Retinal pigment epithelial cell (primary cell): ENCODE results near the gene ZNF638.

Source experiments
- DNase-seq: peaks from one replicate; pipeline ENCODE4 v3.0.0-alpha.2; 2010; ENCODE audit warnings: low read depth
- H3K4me3 ChIP-seq: 2 replicates; pipeline ENCODE4 v1.5.1; 2011; ENCODE audit warnings: mild to moderate bottlenecking, low read length, control low read depth, moderate library complexity
- TF ChIP-seq, protein P1 (sequence below): conservative IDR thresholded peaks from 2 replicates; pipeline ENCODE4 v1.5.1; 2011; ENCODE audit warnings: low read depth, low read length, control low read depth, inconsistent platforms

The ZNF638 gene

DNA sequence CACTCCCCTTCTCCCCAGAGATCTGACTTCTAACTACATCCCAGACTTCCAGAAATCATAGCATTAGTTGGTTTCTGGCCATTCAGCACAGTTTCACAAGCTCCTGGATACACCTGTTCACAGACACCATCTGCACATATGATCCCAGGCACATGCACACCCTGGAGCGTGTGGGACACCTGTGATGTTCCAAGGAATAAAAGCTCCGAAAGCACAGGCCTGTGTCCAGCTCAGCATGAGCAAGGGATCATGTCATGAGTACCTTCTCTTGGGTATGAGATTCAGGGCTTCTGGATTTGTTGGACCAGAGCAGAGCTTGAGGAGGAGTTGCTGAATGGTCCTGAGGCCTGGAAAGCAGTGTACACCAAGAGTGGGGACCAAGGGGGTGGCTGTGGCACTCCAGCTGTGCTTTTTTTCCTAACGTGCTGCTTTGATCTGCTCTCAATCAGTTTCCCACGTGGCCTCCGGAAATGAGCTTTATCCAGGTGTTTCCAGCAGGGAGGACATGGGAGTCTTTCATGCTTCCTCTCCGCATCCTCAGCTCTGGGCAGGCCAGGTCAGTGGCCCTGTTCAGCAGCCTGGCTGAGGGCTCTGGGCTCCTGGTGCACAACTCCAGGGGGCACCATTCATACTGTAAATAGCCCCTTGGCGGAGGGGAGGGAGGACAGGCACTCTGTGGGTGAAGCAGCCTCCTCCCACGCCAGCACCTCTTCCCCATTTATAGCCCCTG is 123.6 kb downstream of the ZNF638 start:
- TF ChIP-seq, protein P1, sequence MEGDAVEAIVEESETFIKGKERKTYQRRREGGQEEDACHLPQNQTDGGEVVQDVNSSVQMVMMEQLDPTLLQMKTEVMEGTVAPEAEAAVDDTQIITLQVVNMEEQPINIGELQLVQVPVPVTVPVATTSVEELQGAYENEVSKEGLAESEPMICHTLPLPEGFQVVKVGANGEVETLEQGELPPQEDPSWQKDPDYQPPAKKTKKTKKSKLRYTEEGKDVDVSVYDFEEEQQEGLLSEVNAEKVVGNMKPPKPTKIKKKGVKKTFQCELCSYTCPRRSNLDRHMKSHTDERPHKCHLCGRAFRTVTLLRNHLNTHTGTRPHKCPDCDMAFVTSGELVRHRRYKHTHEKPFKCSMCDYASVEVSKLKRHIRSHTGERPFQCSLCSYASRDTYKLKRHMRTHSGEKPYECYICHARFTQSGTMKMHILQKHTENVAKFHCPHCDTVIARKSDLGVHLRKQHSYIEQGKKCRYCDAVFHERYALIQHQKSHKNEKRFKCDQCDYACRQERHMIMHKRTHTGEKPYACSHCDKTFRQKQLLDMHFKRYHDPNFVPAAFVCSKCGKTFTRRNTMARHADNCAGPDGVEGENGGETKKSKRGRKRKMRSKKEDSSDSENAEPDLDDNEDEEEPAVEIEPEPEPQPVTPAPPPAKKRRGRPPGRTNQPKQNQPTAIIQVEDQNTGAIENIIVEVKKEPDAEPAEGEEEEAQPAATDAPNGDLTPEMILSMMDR: no peak
- H3K4me3 ChIP-seq: no peak overlapping the region
- no peak for DNase-seq

DNA sequence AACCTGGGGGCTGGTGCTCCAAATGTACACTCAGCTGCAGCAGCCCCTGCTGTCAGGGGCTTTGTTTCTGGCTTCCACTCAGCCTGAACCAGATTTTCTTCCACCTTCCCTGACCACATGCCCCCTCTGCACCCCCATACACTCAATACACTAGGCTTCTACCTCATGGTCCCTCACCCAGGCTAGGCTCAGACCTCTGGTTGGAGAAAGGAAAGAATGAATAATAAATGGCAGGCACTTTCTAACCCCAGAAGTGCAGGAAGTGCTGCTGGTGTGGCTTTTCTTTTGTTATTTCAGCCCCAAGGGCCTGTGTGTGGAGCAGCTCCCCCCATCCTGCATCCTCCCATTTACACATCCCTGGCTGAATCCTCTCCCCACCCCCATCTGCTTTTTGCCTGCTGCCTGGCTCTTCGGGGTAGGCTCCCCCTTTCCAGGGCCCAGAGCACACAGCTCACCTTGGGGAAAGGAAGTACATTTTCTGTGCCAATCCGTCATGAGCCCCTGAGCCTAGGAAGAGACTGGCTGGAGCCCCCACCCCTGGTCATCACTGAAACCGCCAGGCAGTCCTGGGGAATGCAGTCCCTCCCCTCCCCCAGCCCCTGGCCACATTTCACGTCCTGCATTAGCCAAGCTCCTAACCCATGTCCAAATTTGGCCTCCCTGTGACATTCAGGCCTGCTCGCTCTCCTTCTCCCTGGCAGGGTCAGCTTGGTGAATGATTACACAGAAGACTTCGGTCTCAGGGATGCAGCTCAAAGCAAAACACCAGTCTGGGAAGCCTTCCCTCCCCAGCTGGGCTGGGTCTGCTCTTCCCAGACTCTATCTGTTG is 124.4 kb downstream of the ZNF638 start:
- no peak overlapping the region for H3K4me3 ChIP-seq

DNA sequence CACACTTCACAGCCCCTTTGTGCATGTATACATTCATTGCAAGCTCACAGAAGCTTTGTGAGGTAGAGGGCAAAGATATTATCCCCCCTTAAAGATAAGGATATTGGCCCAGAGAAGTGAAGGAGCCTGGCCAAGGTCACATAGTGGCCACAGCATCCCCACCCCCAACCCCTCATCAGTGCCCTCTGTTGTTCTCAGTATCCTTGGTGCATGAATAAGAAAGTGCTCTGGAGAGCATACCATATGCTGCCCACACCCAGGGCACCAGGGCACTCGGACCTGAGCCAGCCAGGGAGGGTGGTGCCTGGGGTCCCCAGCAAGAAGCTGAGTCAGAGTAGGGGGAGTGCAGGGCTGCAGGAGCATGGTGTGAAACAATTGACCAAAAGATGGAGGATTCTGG is 125.0 kb downstream of the ZNF638 start:
- H3K4me3 ChIP-seq: no peak overlapping the region
- no peak for DNase-seq
- TF ChIP-seq, protein P1: no peak

More for the DNA sequence above, 124.4 kb downstream of the ZNF638 start:
- TF ChIP-seq, protein P1: no peak
- no peak for DNase-seq

DNA sequence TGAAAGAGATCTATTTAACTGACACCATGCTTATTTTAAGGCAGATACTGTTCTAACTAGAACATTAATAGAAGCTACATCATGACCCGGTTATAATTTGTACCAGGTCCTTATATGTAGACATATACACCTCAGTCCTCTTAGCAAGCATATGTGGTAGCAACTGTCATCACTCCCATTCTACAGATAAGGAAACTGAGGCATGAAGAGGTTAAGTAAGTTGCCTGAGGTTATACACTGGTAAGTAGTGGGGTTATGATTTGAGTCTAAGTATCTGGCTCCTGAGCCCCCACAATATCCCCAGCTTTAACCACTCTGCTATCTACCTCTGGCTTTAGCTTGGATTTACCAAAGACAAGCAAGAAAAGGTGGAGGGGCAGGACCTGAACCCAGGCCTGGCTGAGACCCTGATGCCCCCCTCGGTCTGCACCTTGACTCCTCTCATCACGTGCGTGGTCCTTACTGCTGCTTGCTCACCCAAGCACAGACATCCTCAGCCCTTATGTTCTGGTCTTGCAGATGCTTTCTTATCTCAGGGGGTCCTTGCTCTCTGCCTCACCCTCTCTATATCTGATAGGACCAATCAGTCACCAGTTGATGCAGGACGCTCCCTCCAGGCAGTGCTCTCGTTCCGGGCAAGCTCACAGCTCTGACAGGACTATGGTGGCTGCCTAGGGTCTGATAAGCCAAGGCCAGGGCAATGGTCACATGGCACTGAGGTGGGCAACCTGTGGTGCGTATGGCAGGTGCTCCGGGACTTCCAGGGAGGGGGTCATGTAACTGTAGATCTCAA is 125.7 kb downstream of the ZNF638 start:
- no peak overlapping the region for H3K4me3 ChIP-seq
- DNase-seq: no peak
- TF ChIP-seq, protein P1: no peak

DNA sequence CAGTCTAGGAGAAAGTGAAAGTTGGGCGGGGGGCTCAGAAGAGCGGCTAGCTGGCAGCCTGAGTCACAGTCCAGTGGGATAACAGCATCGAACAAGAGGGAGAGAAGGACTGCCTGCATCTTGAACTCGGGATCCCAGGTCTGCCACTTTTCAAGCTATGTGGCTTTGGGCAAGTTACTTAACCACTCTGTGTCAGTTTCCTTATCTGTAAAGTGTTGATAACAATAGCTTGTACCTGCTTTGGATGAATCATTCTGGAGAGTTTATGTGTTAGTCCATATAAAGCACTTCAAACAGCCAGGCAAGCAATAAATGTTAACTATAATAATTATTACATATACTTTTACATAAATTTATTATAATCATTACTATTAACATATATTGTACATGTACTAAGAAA is 126.3 kb downstream of the ZNF638 start:
- DNase-seq: no peak
- TF ChIP-seq, protein P1: no peak
- H3K4me3 ChIP-seq: no peak overlapping the region

DNA sequence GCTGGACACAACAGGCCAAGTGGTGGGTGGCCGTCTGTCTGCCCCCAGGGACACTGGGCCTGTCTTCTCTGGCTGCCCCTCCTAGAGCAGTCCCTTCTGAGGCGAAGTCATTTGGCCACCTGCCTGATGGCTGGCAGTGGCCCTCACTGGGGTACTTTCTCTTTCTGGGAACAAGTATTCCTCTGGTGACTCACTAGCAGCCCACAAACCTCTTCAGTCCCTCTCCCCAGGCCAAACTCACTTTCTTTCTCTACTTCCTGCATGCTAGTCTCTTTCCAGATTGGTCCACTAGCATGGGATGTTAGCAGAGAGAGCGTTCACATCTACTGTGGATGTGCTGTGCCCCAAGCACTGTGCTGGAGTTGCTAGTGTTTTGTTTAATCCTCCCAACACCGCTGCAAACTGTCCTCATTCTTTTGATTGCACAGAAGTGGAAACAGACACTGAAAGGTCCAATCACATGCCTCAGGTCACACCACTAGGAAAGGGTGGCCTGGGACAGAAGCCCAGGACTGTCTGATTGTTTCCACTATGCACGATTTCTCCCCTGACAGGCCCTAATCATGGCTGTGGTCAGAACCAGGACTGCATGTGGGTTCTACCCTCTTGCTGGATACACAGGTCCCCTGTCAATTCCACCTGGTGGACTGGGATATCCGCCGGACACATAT is 127.0 kb downstream of the ZNF638 start:
- DNase-seq: no peak
- H3K4me3 ChIP-seq: no peak overlapping the region
- TF ChIP-seq, protein P1: no peak
